ENCODE data around the gene FBXO30. TPM values are rescaled to one million over a fixed set of nuclear protein-coding genes. Genes with fewer than 3 reads are reported as not detected.

Gene FBXO30
- total and polyA plus RNA-seq, 5 donors from 2014 or later: 0.99 to 4.1 (median 1.6) TPM

DNA sequence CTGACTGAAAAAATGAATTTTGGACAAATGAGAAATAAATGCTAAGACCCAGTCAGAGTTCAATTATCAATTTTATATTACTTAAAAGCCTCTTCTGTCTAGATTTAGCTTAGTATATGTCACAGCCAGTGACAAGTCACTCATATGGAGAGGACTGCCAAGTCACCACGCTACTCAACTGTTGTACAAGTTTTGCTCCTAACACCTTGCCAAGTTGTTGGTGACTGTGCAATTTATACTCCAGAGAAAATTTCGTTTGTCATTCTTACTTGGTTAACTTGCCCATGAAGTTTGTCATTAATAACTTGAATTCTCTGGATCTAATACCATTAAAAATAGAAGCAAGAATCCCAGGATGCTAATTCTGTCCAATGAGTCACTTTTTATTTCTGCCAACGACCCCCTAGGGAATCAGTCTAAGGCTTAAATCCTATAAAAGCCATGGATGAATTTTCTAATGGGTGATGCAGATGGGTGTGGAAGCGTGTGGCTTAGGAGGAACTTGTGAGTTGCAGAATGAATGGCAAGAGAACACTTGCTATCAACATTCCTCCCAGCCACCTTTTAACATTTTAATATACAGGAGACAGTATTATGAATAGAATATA, 30.4 kb upstream of the FBXO30 start:
- no peak for ATAC-seq (ENCODE audit: low read depth in 2 of 2)

DNA sequence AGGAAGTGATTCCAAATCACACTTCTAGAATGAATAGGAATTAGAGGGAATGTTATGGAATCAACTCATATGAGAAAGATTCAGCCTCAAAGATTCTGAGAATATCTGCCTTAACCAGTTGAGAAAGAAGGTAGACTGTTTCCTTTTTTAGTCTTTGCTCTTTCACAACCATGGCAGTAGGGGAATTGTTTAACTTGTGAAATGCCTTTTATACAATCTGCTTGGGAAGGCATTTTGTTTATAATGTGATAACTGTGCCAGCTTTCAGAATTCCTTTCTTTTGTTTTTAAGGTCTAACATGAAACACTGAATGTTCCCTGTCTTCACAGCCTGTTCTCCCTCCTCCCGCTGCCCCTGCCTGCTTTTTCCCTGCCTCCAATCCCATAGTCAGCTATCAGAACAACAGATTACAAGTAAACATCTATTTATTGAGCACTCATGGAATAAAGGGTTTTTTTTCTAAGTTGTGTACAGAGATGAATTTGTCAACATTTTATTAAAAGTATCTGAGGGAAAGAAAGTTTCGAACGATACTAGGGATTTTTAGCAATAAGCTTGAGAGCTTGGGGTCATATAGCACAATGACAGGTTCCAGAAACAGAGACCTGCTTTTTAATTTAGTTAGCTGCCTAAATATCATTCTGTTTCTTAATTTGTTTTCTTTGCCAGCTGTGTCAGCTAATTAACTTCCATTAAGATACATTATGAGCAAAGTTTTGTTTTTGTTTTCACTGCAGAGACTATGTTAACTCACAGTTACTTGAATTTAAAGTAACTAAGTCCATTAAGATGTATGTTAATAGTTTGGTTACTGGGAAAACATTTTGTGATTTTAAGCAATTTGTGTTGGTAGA, 28.3 kb upstream of the FBXO30 start:
- Histone ChIP-seq H3K27ac (ENCODE audit: insufficient read depth, low read length, poor library complexity, severe bottlenecking) (no peak overlapping the region), H3K9me3 (ENCODE audit: control insufficient read depth in 2 of 2, low read length in 2 of 2) (no peaks in the 10 kb centered on the region), H3K4me1 (ENCODE audit: control insufficient read depth, insufficient read depth, low read length, poor library complexity, severe bottlenecking) (no peaks in the 10 kb centered on the region), H3K27me3 (ENCODE audit: control insufficient read depth, insufficient read depth, low read length) (no peaks in the 10 kb centered on the region), H3K4me3 (ENCODE audit: low read depth, low read length) (no peak overlapping the region), H3K36me3 (ENCODE audit: control insufficient read depth, insufficient read depth, low read length) (no peaks in the 10 kb centered on the region)
- DNase-seq (no peak), ATAC-seq (ENCODE audit: low read depth in 2 of 2) (no peak)
- Mint-ChIP-seq H3K27me3 (no peaks in the 10 kb centered on the region), H3K36me3 (peaks cover 11% of the 10 kb centered on the region), H3K4me1 (no peaks in the 10 kb centered on the region), H3K4me3 (no peak overlapping the region), H3K27ac (peak overlapping the region in 1 of 3 donors; percentile 20), H3K9me3 (peaks cover 0 to 1% (median 0%) of the 10 kb centered on the region in 7 donors)

More for the DNA sequence above, 30.4 kb upstream of the FBXO30 start:
- H3K4me3 ChIP-seq (ENCODE audit: low read depth, low read length): no peak overlapping the region
- no peak overlapping the region for H3K27ac ChIP-seq (ENCODE audit: insufficient read depth, low read length, poor library complexity, severe bottlenecking)
- Mint-ChIP-seq H3K36me3 (peaks cover 15% of the 10 kb centered on the region), H3K9me3 (peaks cover 0 to 3% (median 0%) of the 10 kb centered on the region in 7 donors), H3K4me1 (no peaks in the 10 kb centered on the region), H3K4me3 (no peak overlapping the region), H3K27ac (peak overlapping the region in 1 of 3 donors; percentile 57), H3K27me3 (no peaks in the 10 kb centered on the region)
- H3K4me1 ChIP-seq (ENCODE audit: control insufficient read depth, insufficient read depth, low read length, poor library complexity, severe bottlenecking): no peaks in the 10 kb centered on the region
- H3K27me3 ChIP-seq (ENCODE audit: control insufficient read depth, insufficient read depth, low read length): no peaks in the 10 kb centered on the region
- no peak for DNase-seq
- no peaks in the 10 kb centered on the region for H3K9me3 ChIP-seq (ENCODE audit: control insufficient read depth in 2 of 2, low read length in 2 of 2)
- no peaks in the 10 kb centered on the region for H3K36me3 ChIP-seq (ENCODE audit: control insufficient read depth, insufficient read depth, low read length)

DNA sequence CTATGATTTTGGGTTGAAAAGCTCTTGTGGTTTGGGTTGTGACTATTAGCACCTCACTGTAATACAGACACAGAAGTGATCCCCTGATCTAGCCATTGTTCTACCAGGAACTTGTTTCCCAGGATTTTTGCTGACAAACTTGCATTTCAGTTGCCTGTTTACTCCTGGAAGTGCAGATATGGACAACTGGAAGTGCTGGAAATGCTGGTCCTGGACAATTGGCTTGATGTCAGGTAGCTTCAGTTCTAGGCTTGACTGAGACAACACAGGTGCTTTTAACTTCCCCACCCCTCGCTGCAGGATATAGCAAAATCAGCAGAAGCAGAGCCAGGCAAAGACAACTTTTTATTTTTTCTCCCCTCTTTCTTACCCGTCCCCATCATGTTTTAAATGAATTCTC, 27.1 kb upstream of the FBXO30 start:
- Histone ChIP-seq H3K27me3 (ENCODE audit: control insufficient read depth, insufficient read depth, low read length) (no peaks in the 10 kb centered on the region), H3K4me3 (ENCODE audit: low read depth, low read length) (no peak overlapping the region), H3K36me3 (ENCODE audit: control insufficient read depth, insufficient read depth, low read length) (no peaks in the 10 kb centered on the region), H3K4me1 (ENCODE audit: control insufficient read depth, insufficient read depth, low read length, poor library complexity, severe bottlenecking) (no peaks in the 10 kb centered on the region), H3K27ac (ENCODE audit: insufficient read depth, low read length, poor library complexity, severe bottlenecking) (no peak overlapping the region), H3K9me3 (ENCODE audit: control insufficient read depth in 2 of 2, low read length in 2 of 2) (no peaks in the 10 kb centered on the region)
- no peaks in the 10 kb centered on the region for H3K4me1 Mint-ChIP-seq
- ATAC-seq (ENCODE audit: low read depth in 2 of 2) (no peak), DNase-seq (no peak)
- H3K4me3 Mint-ChIP-seq: no peak overlapping the region
- no peak overlapping the region for H3K27ac Mint-ChIP-seq
- H3K36me3 Mint-ChIP-seq: peaks cover 18% of the 10 kb centered on the region
- H3K27me3 Mint-ChIP-seq: no peaks in the 10 kb centered on the region
- H3K9me3 Mint-ChIP-seq: no peaks in the 10 kb centered on the region

DNA sequence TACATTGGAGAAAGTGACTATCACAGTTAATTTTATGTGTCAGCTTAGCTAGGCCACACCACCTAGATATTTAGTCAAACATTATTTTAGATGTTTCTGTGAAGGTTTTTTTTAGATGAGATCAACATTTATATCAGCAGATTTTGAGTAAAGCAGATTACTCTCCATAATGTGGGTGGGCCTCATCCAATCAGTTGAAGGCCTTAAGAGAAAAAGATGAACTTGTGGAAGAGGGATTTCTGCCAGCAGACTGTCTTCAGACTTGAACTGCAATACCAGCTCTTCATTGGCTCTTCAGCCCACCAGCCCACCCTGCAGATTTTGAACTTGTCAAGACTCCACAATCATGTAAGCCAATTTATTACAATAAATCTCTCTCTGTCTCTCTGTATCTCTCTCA, 25.1 kb upstream of the FBXO30 start:
- H3K4me3 Mint-ChIP-seq: no peak overlapping the region

DNA sequence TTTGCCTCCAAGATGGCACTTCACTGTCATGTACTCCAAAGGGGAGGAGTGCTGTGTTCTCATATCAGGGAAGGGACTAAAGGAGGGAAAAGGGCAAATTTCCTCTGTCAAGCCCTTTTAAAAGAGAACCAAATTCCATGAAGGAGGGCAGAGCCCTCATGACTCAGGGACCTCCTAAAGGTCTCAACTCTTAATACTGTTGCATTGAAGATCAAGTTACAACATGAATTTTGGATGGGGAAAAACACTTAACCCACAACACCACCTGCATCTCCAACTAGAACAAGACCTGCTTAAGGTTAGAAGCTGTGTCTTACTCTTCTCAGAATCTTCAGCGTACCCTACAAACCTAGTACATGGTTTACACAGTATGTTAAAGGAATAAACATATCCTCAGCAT, 23.7 kb upstream of the FBXO30 start:
- DNase-seq: no peak
- no peak for ATAC-seq (ENCODE audit: low read depth in 2 of 2)
- Histone ChIP-seq H3K4me3 (ENCODE audit: low read depth, low read length) (no peak overlapping the region), H3K27ac (ENCODE audit: insufficient read depth, low read length, poor library complexity, severe bottlenecking) (no peak overlapping the region), H3K27me3 (ENCODE audit: control insufficient read depth, insufficient read depth, low read length) (no peaks in the 10 kb centered on the region), H3K4me1 (ENCODE audit: control insufficient read depth, insufficient read depth, low read length, poor library complexity, severe bottlenecking) (no peaks in the 10 kb centered on the region), H3K36me3 (ENCODE audit: control insufficient read depth, insufficient read depth, low read length) (no peaks in the 10 kb centered on the region), H3K9me3 (ENCODE audit: control insufficient read depth in 2 of 2, low read length in 2 of 2) (no peaks in the 10 kb centered on the region)
- Mint-ChIP-seq H3K36me3 (peaks cover 28% of the 10 kb centered on the region), H3K27me3 (no peaks in the 10 kb centered on the region), H3K9me3 (no peaks in the 10 kb centered on the region), H3K27ac (no peak overlapping the region), H3K4me1 (no peaks in the 10 kb centered on the region), H3K4me3 (no peak overlapping the region)

More for the DNA sequence above, 25.1 kb upstream of the FBXO30 start:
- peak in 1 of 3 donors; percentile 17 for DNase-seq
- Mint-ChIP-seq H3K27me3 (no peaks in the 10 kb centered on the region), H3K27ac (no peak overlapping the region), H3K4me1 (no peaks in the 10 kb centered on the region), H3K36me3 (peaks cover 23% of the 10 kb centered on the region), H3K9me3 (no peaks in the 10 kb centered on the region)
- ATAC-seq (ENCODE audit: low read depth in 2 of 2): no peak
- no peak overlapping the region for H3K4me3 ChIP-seq (ENCODE audit: low read depth, low read length)
- no peak overlapping the region for H3K27ac ChIP-seq (ENCODE audit: insufficient read depth, low read length, poor library complexity, severe bottlenecking)
- no peaks in the 10 kb centered on the region for H3K9me3 ChIP-seq (ENCODE audit: control insufficient read depth in 2 of 2, low read length in 2 of 2)
- no peaks in the 10 kb centered on the region for H3K36me3 ChIP-seq (ENCODE audit: control insufficient read depth, insufficient read depth, low read length)
- no peaks in the 10 kb centered on the region for H3K27me3 ChIP-seq (ENCODE audit: control insufficient read depth, insufficient read depth, low read length)
- no peaks in the 10 kb centered on the region for H3K4me1 ChIP-seq (ENCODE audit: control insufficient read depth, insufficient read depth, low read length, poor library complexity, severe bottlenecking)

DNA sequence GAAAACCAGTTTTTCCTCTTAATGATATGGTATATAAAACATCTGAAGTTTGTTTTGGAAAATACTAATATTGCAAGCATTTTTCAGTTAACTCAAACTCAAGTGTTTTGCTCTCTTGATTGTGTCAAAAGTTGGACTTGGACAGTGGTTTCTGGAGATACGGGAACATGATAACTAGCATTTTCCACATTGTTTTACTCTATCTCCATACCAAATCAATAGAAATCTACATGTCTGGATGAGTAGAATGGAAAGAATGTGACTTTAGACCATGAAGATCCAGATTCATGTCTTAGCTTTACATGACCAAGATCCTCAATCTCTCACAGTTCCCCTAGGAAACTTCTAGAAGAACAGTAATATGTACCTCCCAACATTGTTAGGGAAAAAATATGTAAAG, 22.2 kb upstream of the FBXO30 start:
- Mint-ChIP-seq H3K4me3 (no peak overlapping the region), H3K9me3 (no peaks in the 10 kb centered on the region), H3K27ac (no peak overlapping the region), H3K4me1 (peaks cover 0 to 2% (median 0%) of the 10 kb centered on the region in 4 donors), H3K27me3 (no peaks in the 10 kb centered on the region), H3K36me3 (peaks cover 26% of the 10 kb centered on the region)
- H3K9me3 ChIP-seq (ENCODE audit: control insufficient read depth in 2 of 2, low read length in 2 of 2): no peaks in the 10 kb centered on the region
- no peaks in the 10 kb centered on the region for H3K27me3 ChIP-seq (ENCODE audit: control insufficient read depth, insufficient read depth, low read length)
- no peak overlapping the region for H3K4me3 ChIP-seq (ENCODE audit: low read depth, low read length)
- DNase-seq (no peak), ATAC-seq (ENCODE audit: low read depth in 2 of 2) (no peak)
- no peaks in the 10 kb centered on the region for H3K36me3 ChIP-seq (ENCODE audit: control insufficient read depth, insufficient read depth, low read length)
- no peaks in the 10 kb centered on the region for H3K4me1 ChIP-seq (ENCODE audit: control insufficient read depth, insufficient read depth, low read length, poor library complexity, severe bottlenecking)
- no peak overlapping the region for H3K27ac ChIP-seq (ENCODE audit: insufficient read depth, low read length, poor library complexity, severe bottlenecking)

DNA sequence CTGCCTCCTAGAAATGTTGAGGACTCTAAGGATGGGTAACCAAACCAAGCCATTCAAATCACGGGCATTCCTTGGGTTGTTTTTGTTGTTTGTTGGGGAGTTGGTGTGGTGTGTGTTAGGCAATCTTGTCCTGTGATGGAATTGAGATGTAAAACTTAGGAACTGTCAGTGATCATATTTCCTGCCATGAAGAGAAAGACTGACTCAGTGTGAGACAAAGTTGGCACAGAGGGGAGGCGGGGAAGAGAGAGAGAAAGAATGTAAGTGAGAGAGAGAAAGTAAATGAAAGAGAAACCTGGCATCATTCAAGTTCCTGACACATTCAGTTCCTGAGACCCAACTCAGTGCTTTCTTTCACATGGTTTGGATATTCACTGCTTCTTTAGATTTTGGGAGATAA, 21.6 kb upstream of the FBXO30 start:
- Histone ChIP-seq H3K4me3 (ENCODE audit: low read depth, low read length) (no peak overlapping the region), H3K27ac (ENCODE audit: insufficient read depth, low read length, poor library complexity, severe bottlenecking) (no peak overlapping the region), H3K9me3 (ENCODE audit: control insufficient read depth in 2 of 2, low read length in 2 of 2) (no peaks in the 10 kb centered on the region), H3K27me3 (ENCODE audit: control insufficient read depth, insufficient read depth, low read length) (no peaks in the 10 kb centered on the region), H3K4me1 (ENCODE audit: control insufficient read depth, insufficient read depth, low read length, poor library complexity, severe bottlenecking) (no peaks in the 10 kb centered on the region), H3K36me3 (ENCODE audit: control insufficient read depth, insufficient read depth, low read length) (no peaks in the 10 kb centered on the region)
- ATAC-seq (ENCODE audit: low read depth in 2 of 2): no peak
- H3K4me3 Mint-ChIP-seq: no peak overlapping the region
- H3K9me3 Mint-ChIP-seq: no peaks in the 10 kb centered on the region
- DNase-seq: no peak
- peaks cover 27% of the 10 kb centered on the region for H3K36me3 Mint-ChIP-seq
- peaks cover 0 to 6% (median 0%) of the 10 kb centered on the region in 4 donors for H3K4me1 Mint-ChIP-seq
- H3K27ac Mint-ChIP-seq: no peak overlapping the region
- no peaks in the 10 kb centered on the region for H3K27me3 Mint-ChIP-seq
